Calu3 (cell line): ENCODE data around the gene RSF1. TPM values are rescaled to one million over a fixed set of nuclear protein-coding genes. Genes with fewer than 3 reads are reported as not detected.

Experiments used
- BruUV-seq: library from RNA; stranded (reverse); fragments of 400-500 nt; replicated peaks from 2 replicates; lab custom pipeline; 2021; lab: Mats Ljungman, UMichigan
- CTCF ChIA-PET: fragments of 300-600 bp; sonication (Branson Sonifier 250); formaldehyde crosslinking; loops from one replicate; lab custom pipeline; 2022; ENCODE audit warnings: antibody characterized with exemption; lab: Charles Lee
- DNase-seq: peaks from one replicate; pipeline ENCODE4 v3.0.0; 2022
- H3K27ac Mint-ChIP-seq: one replicate; pipeline ENCODE4 v1.8.0; 2022; ENCODE audit warnings: mixed read lengths; ENCODE audit not compliant: unreplicated experiment
- H3K27me3 Mint-ChIP-seq: one replicate; pipeline ENCODE4 v1.8.0; 2022; ENCODE audit warnings: mixed read lengths; ENCODE audit not compliant: unreplicated experiment
- H3K36me3 Mint-ChIP-seq: one replicate; pipeline ENCODE4 v1.8.0; 2022; ENCODE audit warnings: mild to moderate bottlenecking, moderate library complexity, mixed read lengths; ENCODE audit not compliant: insufficient read depth, unreplicated experiment
- H3K4me1 Mint-ChIP-seq: one replicate; pipeline ENCODE4 v1.8.0; 2022; ENCODE audit warnings: mild to moderate bottlenecking, low read depth, mixed read lengths; ENCODE audit not compliant: unreplicated experiment
- H3K4me3 Mint-ChIP-seq: one replicate; pipeline ENCODE4 v1.8.0; 2022; ENCODE audit warnings: mild to moderate bottlenecking, low read depth, moderate library complexity, mixed read lengths; ENCODE audit not compliant: unreplicated experiment
- H3K9me3 Mint-ChIP-seq: one replicate; pipeline ENCODE4 v1.8.0; 2022; ENCODE audit warnings: low read depth, mixed read lengths; ENCODE audit not compliant: unreplicated experiment
- intact Hi-C: fragments of 100-400 bp; cut with micrococcal nuclease; formaldehyde crosslinking; loops from one replicate; pipeline ENCODE4 v1.10.0; 2022; ENCODE audit not compliant: unreplicated experiment
- total RNA-seq: library from RNA; stranded (reverse); gene quantifications from 2 replicates; pipeline ENCODE4 v1.2.3, GENCODE V29; 2022
- TF ChIP-seq, protein P1 (sequence below): fragments of 200-600 bp; IDR thresholded peaks from one replicate; pipeline ENCODE4 v1.8.0; 2022; ENCODE audit warnings: antibody characterized with exemption; ENCODE audit not compliant: unreplicated experiment

The RSF1 gene
- total RNA-seq, 1 experiment from 2014 or later = 68.5 TPM

DNA sequence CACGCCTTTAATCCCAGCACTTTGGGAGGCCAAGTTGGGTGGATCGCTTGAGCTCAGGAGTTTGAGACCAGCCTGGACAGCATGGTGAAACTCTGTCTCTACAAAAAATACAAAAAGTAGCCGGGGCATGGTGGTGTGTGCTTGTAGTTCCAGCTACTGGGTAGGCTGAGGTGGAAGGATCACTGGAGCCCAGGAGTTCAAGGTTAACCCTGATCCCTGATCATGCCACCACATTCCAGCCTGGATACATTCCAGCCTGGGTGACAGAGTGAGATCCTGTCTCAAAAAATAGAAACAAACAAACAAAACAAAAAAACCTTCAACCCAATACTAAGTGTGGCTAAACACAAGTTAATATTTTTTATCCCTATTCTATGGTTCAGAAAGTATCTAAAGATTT is 116.5 kb downstream of the RSF1 start:
- H3K27ac Mint-ChIP-seq = no peak overlapping the region
- BruUV-seq = no TSS peak
- no peaks in the 10 kb centered on the region for H3K9me3 Mint-ChIP-seq
- intact Hi-C loops = no loop called here
- H3K4me3 Mint-ChIP-seq = no peak overlapping the region
- CTCF ChIA-PET = no interaction called here
- peaks cover 30% of the 10 kb centered on the region for H3K36me3 Mint-ChIP-seq
- TF ChIP-seq, protein P1, sequence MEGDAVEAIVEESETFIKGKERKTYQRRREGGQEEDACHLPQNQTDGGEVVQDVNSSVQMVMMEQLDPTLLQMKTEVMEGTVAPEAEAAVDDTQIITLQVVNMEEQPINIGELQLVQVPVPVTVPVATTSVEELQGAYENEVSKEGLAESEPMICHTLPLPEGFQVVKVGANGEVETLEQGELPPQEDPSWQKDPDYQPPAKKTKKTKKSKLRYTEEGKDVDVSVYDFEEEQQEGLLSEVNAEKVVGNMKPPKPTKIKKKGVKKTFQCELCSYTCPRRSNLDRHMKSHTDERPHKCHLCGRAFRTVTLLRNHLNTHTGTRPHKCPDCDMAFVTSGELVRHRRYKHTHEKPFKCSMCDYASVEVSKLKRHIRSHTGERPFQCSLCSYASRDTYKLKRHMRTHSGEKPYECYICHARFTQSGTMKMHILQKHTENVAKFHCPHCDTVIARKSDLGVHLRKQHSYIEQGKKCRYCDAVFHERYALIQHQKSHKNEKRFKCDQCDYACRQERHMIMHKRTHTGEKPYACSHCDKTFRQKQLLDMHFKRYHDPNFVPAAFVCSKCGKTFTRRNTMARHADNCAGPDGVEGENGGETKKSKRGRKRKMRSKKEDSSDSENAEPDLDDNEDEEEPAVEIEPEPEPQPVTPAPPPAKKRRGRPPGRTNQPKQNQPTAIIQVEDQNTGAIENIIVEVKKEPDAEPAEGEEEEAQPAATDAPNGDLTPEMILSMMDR = no peak
- peaks cover 18% of the 10 kb centered on the region for H3K4me1 Mint-ChIP-seq
- no peak for DNase-seq
- no peaks in the 10 kb centered on the region for H3K27me3 Mint-ChIP-seq

DNA sequence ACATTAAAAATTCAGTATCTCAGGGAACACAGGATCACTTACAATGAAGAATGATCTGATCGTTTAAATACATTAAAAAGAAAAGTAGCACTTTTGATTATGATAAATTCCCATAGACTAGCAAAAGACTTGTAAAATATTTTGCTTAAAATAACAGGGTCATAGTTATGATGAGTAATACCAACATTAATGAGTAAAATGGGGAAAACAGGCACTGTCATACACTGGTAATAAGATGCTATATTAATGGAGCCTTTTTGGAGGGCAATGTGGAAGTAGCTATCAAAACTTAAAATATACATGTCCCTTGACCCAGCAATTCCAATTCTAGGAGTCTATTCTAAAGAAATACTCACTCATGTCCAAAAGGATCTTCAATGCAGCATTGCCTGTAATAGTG is 121.1 kb downstream of the RSF1 start:
- DNase-seq = no peak
- TF ChIP-seq, protein P1 = no peak
- Mint-ChIP-seq H3K9me3 (no peaks in the 10 kb centered on the region), H3K4me1 (no peaks in the 10 kb centered on the region), H3K27ac (no peak overlapping the region), H3K4me3 (no peak overlapping the region), H3K36me3 (peaks cover 11% of the 10 kb centered on the region), H3K27me3 (no peaks in the 10 kb centered on the region)
- no TSS peak for BruUV-seq
- CTCF ChIA-PET = no interaction called here
- intact Hi-C loops = no loop called here

DNA sequence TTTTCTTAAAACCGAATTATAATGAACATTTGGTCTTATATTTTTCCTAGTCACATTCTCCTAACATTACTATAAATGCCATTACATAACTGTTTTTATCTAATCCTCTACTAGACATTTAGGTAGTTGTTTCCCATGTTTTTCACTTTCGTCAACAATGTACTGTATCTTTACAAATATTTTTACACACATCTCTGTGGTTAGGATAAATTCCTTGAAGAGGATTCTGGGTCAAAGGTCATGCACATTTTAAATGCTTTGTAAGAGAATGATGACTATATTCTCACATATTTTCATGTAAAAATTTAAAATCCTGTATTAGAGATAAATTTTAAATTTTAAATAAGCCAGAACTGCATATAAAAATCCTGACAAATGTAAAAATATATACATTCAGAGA is 121.6 kb downstream of the RSF1 start:
- TF ChIP-seq, protein P1 = no peak
- CTCF ChIA-PET = no interaction called here
- Mint-ChIP-seq H3K4me1 (no peaks in the 10 kb centered on the region), H3K4me3 (no peak overlapping the region), H3K27me3 (no peaks in the 10 kb centered on the region), H3K9me3 (no peaks in the 10 kb centered on the region), H3K36me3 (peaks cover 9% of the 10 kb centered on the region), H3K27ac (no peak overlapping the region)
- intact Hi-C loops = no loop called here
- BruUV-seq = no TSS peak
- DNase-seq = no peak

DNA sequence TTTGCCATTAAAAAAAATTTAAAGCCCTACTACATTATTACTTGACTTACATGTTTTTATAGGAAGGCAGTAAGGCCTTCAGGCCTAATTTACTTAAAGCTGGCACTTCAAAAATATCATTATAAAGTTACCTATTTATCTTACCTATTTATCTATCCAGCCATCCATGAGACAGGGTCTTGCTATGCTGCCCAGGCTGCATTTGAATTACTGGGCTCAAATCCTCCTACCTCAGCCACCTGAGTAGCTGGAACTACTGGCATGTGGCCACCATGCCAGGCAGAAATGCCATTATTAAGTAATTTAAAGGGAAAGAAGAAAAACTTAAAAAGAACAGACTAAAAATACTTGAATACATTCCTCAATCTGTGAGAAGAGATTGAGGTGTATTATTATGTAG is 122.7 kb downstream of the RSF1 start:
- Mint-ChIP-seq H3K9me3 (no peaks in the 10 kb centered on the region), H3K4me1 (no peaks in the 10 kb centered on the region), H3K4me3 (no peak overlapping the region), H3K27ac (no peak overlapping the region), H3K27me3 (no peaks in the 10 kb centered on the region), H3K36me3 (peaks cover 10% of the 10 kb centered on the region)
- DNase-seq = no peak
- no TSS peak for BruUV-seq
- intact Hi-C loops = no loop called here
- CTCF ChIA-PET = no interaction called here
- TF ChIP-seq, protein P1 = no peak
